Smooth muscle cell of the coronary artery (primary cell): Measurements from ENCODE around the gene OR52N4. TPM values are rescaled to one million over a fixed set of nuclear protein-coding genes. Genes with fewer than 3 reads are reported as not detected.

Source experiments
- total RNA-seq: library from RNA; depleted of rRNA; stranded (reverse); fragments of >200 nt; gene quantifications from 2 replicates; pipeline ENCODE4 v1.2.3, GENCODE V29; 2014; ENCODE audit warnings: low replicate concordance

Gene OR52N4
- total RNA-seq, result not detected in 2 replicates

DNA sequence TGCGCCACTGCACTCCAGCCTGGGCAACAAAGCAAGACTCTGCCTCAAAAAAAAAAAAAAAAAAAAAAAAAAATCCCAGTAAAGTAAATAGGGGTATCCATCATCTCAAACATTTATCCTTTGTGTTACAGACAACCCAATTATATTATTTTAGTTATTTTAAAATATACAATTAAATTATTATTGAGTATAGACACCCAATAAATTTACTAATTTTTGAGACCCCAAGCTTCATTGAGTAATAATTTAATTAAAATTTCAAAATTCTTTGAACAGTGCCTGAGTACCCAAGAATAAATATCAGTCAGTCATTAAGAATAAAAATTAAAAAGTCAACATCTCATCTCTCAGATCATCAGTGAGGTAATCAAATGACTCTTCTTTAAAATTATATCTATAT is at the start of gene OR52N4:
Gene OR52N4 (plus strand): TSS at position 301 of the 400 bp plus-strand sequence. CDS start 498 bp downstream, outside the sequence.

DNA sequence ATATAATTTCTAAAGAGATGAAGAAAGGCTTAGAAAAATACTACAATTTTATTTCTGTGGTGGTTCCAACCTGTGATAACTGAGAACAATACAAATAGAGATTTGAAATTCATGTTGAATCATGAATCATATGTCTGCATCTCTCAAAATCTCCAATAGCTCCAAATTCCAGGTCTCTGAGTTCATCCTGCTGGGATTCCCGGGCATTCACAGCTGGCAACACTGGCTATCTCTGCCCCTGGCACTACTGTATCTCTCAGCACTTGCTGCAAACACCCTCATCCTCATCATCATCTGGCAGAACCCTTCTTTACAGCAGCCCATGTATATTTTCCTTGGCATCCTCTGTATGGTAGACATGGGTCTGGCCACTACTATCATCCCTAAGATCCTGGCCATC is 17.6 kb upstream of the OR52N4 start, which contains the start of gene OR56B1:
Gene OR56B1 (plus strand): TSS at position 53 of the 400 bp plus-strand sequence. CDS start 69 bp downstream, at position 122.

DNA sequence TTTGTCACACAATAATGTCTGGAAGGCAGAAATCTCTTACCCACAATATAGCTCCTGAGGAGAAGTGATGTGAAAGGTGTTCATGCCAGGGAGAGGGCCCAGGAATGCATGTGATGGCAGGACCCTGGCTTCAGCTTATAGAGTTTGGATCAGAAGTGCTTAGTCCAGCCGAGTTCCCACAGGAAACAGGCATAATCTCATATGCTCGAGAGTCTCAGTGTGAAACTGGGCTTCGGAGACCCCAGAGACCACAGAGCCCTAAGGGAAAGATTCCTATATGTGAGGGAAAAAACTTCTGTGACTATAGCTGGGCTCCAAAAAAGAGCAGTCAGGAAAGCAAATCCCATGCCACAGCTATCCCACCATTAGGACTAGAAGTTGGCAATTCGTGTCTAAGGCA is 29.2 kb downstream of the OR52N4 start, which contains the start of gene OR52N5:
Gene OR52N5 (minus strand): TSS at position 101 of the 400 bp plus-strand sequence. CDS start 4,721 bp downstream, outside the sequence.

DNA sequence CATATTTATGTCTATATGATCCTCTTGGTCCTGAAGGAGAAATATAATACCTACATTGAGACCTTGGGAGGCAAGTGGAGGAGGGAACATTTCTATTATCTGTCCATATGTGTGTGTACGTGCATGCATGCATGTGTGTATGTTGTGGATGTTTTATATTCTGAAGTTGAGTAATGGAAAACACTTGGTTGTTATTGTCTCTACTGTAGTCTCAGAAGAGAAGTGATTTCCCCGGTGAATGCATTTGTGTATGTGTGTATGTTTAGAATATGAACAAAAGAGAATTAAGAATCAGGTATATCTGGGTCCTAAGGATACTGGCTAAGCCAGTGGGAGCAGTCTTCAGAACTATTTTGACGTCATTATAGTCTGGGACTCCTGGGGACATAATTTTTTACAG is 37.1 kb downstream of the OR52N4 start, which contains the start of gene OR52N1:
Gene OR52N1 (minus strand): TSS at position 101 of the 400 bp plus-strand sequence. CDS start 2,449 bp downstream, outside the sequence.

Other genes starting within 250 kb of the OR52N4 start
- gene UBQLN3, start 244.3 kb upstream of the OR52N4 start, total RNA-seq, result 0.08 TPM in 1 of 2 replicates, not detected in the other
- gene UBQLNL, start 237.5 kb upstream of the OR52N4 start, total RNA-seq, result 0.08 and 0.12 TPM in 2 replicates
- gene OR52H1, start 205.7 kb upstream of the OR52N4 start, total RNA-seq, result 0.38 and 1.2 TPM in 2 replicates
- gene OR52B6, start 173.4 kb upstream of the OR52N4 start, total RNA-seq, result not detected in 2 replicates
- 2.1 and 3.6 TPM in 2 replicates for gene TRIM6, start 157.6 kb upstream of the OR52N4 start, total RNA-seq
- gene TRIM34, start 129.2 kb upstream of the OR52N4 start, total RNA-seq, result 9.2 and 11.8 TPM in 2 replicates
- 16.1 and 48.1 TPM in 2 replicates for gene TRIM5, start 69.2 kb upstream of the OR52N4 start, total RNA-seq
- 73.4 and 161 TPM in 2 replicates for gene TRIM22, start 64.5 kb upstream of the OR52N4 start, total RNA-seq
- gene OR56B1, start 17.8 kb upstream of the OR52N4 start, total RNA-seq, result not detected in 2 replicates
- gene OR52N5, start 29.1 kb downstream of the OR52N4 start, total RNA-seq, result not detected in 2 replicates
- not detected in 2 replicates for gene OR52N1, start 37.0 kb downstream of the OR52N4 start, total RNA-seq
- gene OR52N2, start 54.7 kb downstream of the OR52N4 start, total RNA-seq, result not detected in 2 replicates
- gene OR52E6, start 87.7 kb downstream of the OR52N4 start, total RNA-seq, result not detected in 2 replicates
- not detected in 2 replicates for gene OR52E8, start 103.4 kb downstream of the OR52N4 start, total RNA-seq
- not detected in 2 replicates for gene OR52E4, start 126.4 kb downstream of the OR52N4 start, total RNA-seq
- not detected in 2 replicates for gene OR52E5, start 139.0 kb downstream of the OR52N4 start, total RNA-seq
- gene OR56A3, start 188.0 kb downstream of the OR52N4 start, total RNA-seq, result not detected in 2 replicates
- not detected in 2 replicates for gene OR56A5, start 214.3 kb downstream of the OR52N4 start, total RNA-seq
- not detected in 2 replicates for gene OR52L1, start 232.7 kb downstream of the OR52N4 start, total RNA-seq